Hepatocyte (in vitro differentiated cells): Measurements from ENCODE around the gene IL1RAPL2. TPM values are rescaled to one million over a fixed set of nuclear protein-coding genes. Genes with fewer than 3 reads are reported as not detected.

Experiments
- DNase-seq: peaks from one replicate; pipeline ENCODE4 v3.0.0-alpha.2; 2016; ENCODE audit warnings: low spot score
- H2AFZ ChIP-seq: fragments of 200-600 bp; sonication (generic); 2 replicates; pipeline ENCODE4 v1.6.0; 2016; ENCODE audit warnings: antibody characterized with exemption, mild to moderate bottlenecking
- H3K27ac ChIP-seq: fragments of 200-600 bp; sonication (generic); 2 replicates; pipeline ENCODE4 v1.5.1; 2016; ENCODE audit warnings: mild to moderate bottlenecking
- H3K27me3 ChIP-seq: fragments of 200-600 bp; sonication (generic); 2 replicates; pipeline ENCODE4 v1.6.1; 2016
- H3K36me3 ChIP-seq: fragments of 200-600 bp; sonication (generic); replicated peaks from 2 replicates; pipeline ENCODE4 v1.5.1; 2016; ENCODE audit warnings: low read depth; ENCODE audit not compliant: insufficient read depth
- H3K4me1 ChIP-seq: fragments of 200-600 bp; sonication (generic); 2 replicates; pipeline ENCODE4 v1.5.1; 2016; ENCODE audit warnings: mild to moderate bottlenecking, moderate library complexity; ENCODE audit not compliant: insufficient read depth
- H3K4me2 ChIP-seq: fragments of 200-600 bp; sonication (generic); 2 replicates; pipeline ENCODE4 v1.6.0; 2016
- H3K4me3 ChIP-seq: fragments of 200-600 bp; sonication (generic); 2 replicates; pipeline ENCODE4 v1.5.1; 2016; ENCODE audit warnings: mild to moderate bottlenecking
- H3K79me2 ChIP-seq: fragments of 200-600 bp; sonication (generic); 2 replicates; pipeline ENCODE4 v1.6.0; 2017; ENCODE audit warnings: mild to moderate bottlenecking
- H3K9me2 ChIP-seq: fragments of 200-600 bp; sonication (generic); replicated peaks from 2 replicates; pipeline ENCODE4 v1.6.0; 2017; ENCODE audit warnings: mild to moderate bottlenecking; ENCODE audit not compliant: insufficient read depth
- H3K9me3 ChIP-seq: fragments of 200-600 bp; sonication (generic); 2 replicates; pipeline ENCODE4 v1.5.1; 2016; ENCODE audit warnings: low read depth, mild to moderate bottlenecking
- H4K20me1 ChIP-seq: fragments of 200-600 bp; sonication (generic); 2 replicates; pipeline ENCODE4 v1.6.0; 2016; ENCODE audit warnings: mild to moderate bottlenecking; ENCODE audit not compliant: insufficient read depth, poor library complexity, severe bottlenecking
- EZH2 ChIP-seq: fragments of 200-600 bp; sonication (generic); IDR thresholded peaks from 2 replicates; pipeline ENCODE4 v1.6.1; 2016; ENCODE audit warnings: antibody characterized with exemption, mild to moderate bottlenecking, borderline replicate concordance
- EZH2phosphoT487 ChIP-seq: fragments of 200-600 bp; sonication (generic); IDR thresholded peaks from one replicate; pipeline ENCODE4 v1.6.1; 2018; ENCODE audit warnings: antibody characterized with exemption, mild to moderate bottlenecking, low read depth, moderate library complexity; ENCODE audit not compliant: unreplicated experiment, severe bottlenecking
- WGBS: methylation state at CpG from one replicate; pipeline ENCODE4 v1.1.6; 2016; ENCODE audit warnings: low lambda C conversion rate; ENCODE audit errors: missing lambda C conversion rate; 5-methylcytosine and 5-hydroxymethylcytosine counted together
- polyA plus RNA-seq: library from polyadenylated mRNA; unstranded; fragments of >200 nt; fragmentation: Nextera tagmentation; extraction: Ambion mirVana; gene quantifications from 2 replicates; pipeline ENCODE4 v1.2.1, GENCODE V29; 2016
- total RNA-seq: library from RNA; depleted of rRNA; stranded (reverse); fragments of >200 nt; gene quantifications from 2 replicates; pipeline ENCODE4 v1.2.3, GENCODE V29; 2014
- TF ChIP-seq, protein P1 (sequence below): fragments of 200-600 bp; sonication (generic); IDR thresholded peaks from 2 replicates; pipeline ENCODE4 v1.5.1; 2016; ENCODE audit warnings: antibody characterized with exemption, mild to moderate bottlenecking; ENCODE audit not compliant: poor library complexity

The IL1RAPL2 gene
- total and polyA plus RNA-seq, 2 experiments from 2014 or later, result 0.40 TPM; not detected in 1

DNA sequence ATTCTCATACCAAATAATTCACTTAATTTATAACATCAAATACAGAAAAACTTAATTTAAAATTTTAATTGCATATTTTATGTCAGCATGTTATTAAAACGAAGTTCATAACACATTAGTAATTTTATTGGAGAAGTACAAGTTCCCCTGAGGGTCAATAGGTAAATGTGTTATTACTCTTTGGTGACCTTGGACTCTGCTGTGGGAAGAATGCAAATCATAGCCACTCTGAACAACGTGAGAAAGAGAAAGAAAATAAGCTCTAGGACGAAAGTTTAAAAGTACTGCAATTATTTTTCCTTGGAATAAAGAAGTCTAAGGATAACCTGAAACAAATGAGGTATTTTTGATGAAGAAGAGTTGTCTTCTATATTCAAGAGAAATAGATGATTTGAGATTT lies 115.2 kb downstream of the IL1RAPL2 start:
- no peaks in the 10 kb centered on the region for H3K4me1 ChIP-seq
- 44% methylated on average over 3 of the region's 3 CpGs for WGBS
- TF ChIP-seq EZH2 (no peak), EZH2phosphoT487 (no peak)
- TF ChIP-seq, protein P1, sequence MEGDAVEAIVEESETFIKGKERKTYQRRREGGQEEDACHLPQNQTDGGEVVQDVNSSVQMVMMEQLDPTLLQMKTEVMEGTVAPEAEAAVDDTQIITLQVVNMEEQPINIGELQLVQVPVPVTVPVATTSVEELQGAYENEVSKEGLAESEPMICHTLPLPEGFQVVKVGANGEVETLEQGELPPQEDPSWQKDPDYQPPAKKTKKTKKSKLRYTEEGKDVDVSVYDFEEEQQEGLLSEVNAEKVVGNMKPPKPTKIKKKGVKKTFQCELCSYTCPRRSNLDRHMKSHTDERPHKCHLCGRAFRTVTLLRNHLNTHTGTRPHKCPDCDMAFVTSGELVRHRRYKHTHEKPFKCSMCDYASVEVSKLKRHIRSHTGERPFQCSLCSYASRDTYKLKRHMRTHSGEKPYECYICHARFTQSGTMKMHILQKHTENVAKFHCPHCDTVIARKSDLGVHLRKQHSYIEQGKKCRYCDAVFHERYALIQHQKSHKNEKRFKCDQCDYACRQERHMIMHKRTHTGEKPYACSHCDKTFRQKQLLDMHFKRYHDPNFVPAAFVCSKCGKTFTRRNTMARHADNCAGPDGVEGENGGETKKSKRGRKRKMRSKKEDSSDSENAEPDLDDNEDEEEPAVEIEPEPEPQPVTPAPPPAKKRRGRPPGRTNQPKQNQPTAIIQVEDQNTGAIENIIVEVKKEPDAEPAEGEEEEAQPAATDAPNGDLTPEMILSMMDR, result no peak
- H3K9me3 ChIP-seq, result no peaks in the 10 kb centered on the region
- no peaks in the 10 kb centered on the region for H3K27me3 ChIP-seq
- H3K27ac ChIP-seq, result no peak overlapping the region
- no peaks in the 10 kb centered on the region for H4K20me1 ChIP-seq
- DNase-seq, result no peak
- no peaks in the 10 kb centered on the region for H3K9me2 ChIP-seq
- H3K4me3 ChIP-seq, result no peak overlapping the region
- no peaks in the 10 kb centered on the region for H3K79me2 ChIP-seq
- H3K4me2 ChIP-seq, result no peak overlapping the region
- H2AFZ ChIP-seq, result no peak overlapping the region
- no peaks in the 10 kb centered on the region for H3K36me3 ChIP-seq

GRCh38 chrX:104684077-104684476 lies 118.1 kb downstream of the IL1RAPL2 start:
- Histone ChIP-seq H3K79me2 (no peaks in the 10 kb centered on the region), H4K20me1 (no peaks in the 10 kb centered on the region), H2AFZ (no peak overlapping the region), H3K9me3 (no peaks in the 10 kb centered on the region), H3K4me1 (no peaks in the 10 kb centered on the region), H3K36me3 (no peaks in the 10 kb centered on the region), H3K4me2 (no peak overlapping the region), H3K9me2 (no peaks in the 10 kb centered on the region), H3K27me3 (no peaks in the 10 kb centered on the region), H3K27ac (no peak overlapping the region), H3K4me3 (no peak overlapping the region)
- DNase-seq, result no peak
- WGBS, result 50% methylated on average over 2 of the region's 2 CpGs
- TF ChIP-seq, protein P1, result no peak
- no peak for TF ChIP-seq EZH2phosphoT487
- TF ChIP-seq EZH2, result no peak

GRCh38 chrX:104695593-104695992 lies 129.6 kb downstream of the IL1RAPL2 start:
- no peak for DNase-seq
- no peak overlapping the region for H2AFZ ChIP-seq
- no peaks in the 10 kb centered on the region for H3K27me3 ChIP-seq
- no peaks in the 10 kb centered on the region for H3K36me3 ChIP-seq
- TF ChIP-seq, protein P1, result no peak
- TF ChIP-seq EZH2phosphoT487, result no peak
- no peak for TF ChIP-seq EZH2
- no peak overlapping the region for H3K4me2 ChIP-seq
- H3K4me1 ChIP-seq, result no peaks in the 10 kb centered on the region
- no peak overlapping the region for H3K4me3 ChIP-seq
- H3K9me2 ChIP-seq, result no peaks in the 10 kb centered on the region
- H3K79me2 ChIP-seq, result no peaks in the 10 kb centered on the region
- H3K9me3 ChIP-seq, result no peaks in the 10 kb centered on the region
- H3K27ac ChIP-seq, result no peak overlapping the region
- 87% methylated on average over 9 of the region's 9 CpGs for WGBS
- H4K20me1 ChIP-seq, result no peaks in the 10 kb centered on the region

- no peaks in the 10 kb centered on the region for H3K27me3 ChIP-seq
- TF ChIP-seq, protein P1, result no peak
- TF ChIP-seq EZH2phosphoT487 (no peak), EZH2 (no peak)
- no peaks in the 10 kb centered on the region for H3K36me3 ChIP-seq
- no peak for DNase-seq
- 39% methylated on average over 1 of the region's 1 CpG for WGBS
- H3K27ac ChIP-seq, result no peak overlapping the region
- H3K9me3 ChIP-seq, result no peaks in the 10 kb centered on the region
- no peak overlapping the region for H3K4me2 ChIP-seq
- H3K4me1 ChIP-seq, result no peaks in the 10 kb centered on the region
- H3K79me2 ChIP-seq, result no peaks in the 10 kb centered on the region
- H3K9me2 ChIP-seq, result no peaks in the 10 kb centered on the region
- H4K20me1 ChIP-seq, result no peaks in the 10 kb centered on the region
- no peak overlapping the region for H3K4me3 ChIP-seq
- H2AFZ ChIP-seq, result no peak overlapping the region
Observed at GRCh38 chrX:104696667-104697066, 130.7 kb downstream of the IL1RAPL2 start.
